DMS53 (cell line): ENCODE measurements around the gene MTHFD2L.
"Not testable (repeated sequence)": the region's sequence is repeated elsewhere in the genome, so short reads cannot be mapped to it uniquely, and the experiment has no call there.

ENCODE experiments used
- DNase-seq: peaks from one replicate; lab custom pipeline; 2025; lab: John Stamatoyannopoulos, UW

The MTHFD2L gene

GRCh38 chr4:74335341-74336021, 177.6 kb downstream of the MTHFD2L start:
- DNase-seq = no peak

DNA sequence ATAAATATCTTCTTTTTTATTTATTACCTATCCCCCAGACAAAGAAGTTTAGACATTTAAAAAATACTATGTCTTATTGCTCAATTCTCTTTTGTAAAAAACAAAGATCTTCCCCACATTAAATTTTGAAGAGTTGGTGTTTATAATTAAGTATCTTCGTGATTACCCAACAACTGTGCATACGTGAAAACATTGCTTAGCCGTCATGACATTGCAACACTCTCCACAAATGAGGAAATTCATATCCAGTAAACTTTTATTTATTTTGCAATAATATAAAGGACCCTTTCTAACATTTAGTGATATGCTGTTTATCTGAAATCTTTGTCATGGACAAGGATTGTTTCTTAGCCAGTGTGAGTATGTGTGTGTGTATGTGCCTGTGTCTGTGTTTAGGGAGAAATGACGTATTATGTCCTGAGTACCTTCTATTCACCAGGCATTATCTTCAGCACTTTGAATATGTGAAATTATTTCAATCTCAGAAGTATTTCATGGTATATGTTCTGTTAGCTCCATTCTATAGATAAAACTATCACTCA, 180.9 kb downstream of the MTHFD2L start:
- no peak for DNase-seq

DNA sequence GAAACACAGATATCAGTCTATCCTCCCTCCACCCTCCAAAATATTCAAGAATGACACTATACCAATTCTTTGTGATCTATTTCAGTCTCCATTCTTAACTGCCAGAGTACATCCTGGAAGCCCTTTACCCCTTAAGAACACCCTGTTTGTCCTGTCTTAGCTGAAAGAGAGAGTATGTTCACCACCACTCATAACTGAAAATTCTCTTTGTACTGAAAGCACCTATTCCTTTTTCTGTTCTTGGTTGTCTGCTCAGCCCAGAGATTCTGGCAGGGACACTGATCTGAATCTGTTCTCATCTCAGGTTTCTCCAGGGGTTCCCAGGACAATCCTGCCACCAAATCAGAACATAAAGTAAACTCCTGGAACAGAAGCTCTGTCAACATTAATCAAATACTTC, 181.6 kb downstream of the MTHFD2L start:
- DNase-seq = no peak

- not testable (repeated sequence) for DNase-seq
Observed at GRCh38 chr4:74340421-74340820, 182.5 kb downstream of the MTHFD2L start.

DNA sequence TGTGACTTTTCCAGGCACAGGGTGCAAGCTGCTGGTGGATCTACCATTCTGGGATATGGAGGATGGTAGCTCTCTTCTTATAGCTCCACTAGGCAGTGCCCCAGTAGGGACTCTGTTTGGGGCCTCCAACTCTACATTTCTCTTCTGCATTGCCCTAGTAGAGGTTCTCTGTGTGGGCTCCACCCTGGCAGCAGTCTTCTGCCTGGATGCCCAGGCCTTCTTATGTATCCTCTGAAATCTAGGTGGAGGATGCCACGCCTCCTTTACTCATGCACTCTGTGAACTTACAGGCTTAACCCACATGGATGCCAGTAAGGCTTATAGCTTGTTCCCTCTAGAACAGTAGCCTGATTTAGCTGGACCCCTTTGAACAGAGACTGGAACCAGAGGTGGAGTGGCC, 186.1 kb downstream of the MTHFD2L start:
- DNase-seq = no peak
